DMS 273 (cell line): ENCODE measurements around the gene CETN2.
"Not testable (repeated sequence)": the region's sequence is repeated elsewhere in the genome, so short reads cannot be mapped to it uniquely, and the experiment has no call there.

Source experiments
- DNase-seq: peaks from one replicate; lab custom pipeline; 2025; ENCODE audit not compliant: unreplicated experiment; lab: John Stamatoyannopoulos, UW

CETN2 gene

GRCh38 chrX:152830312-152831305, at the start of gene CETN2, which contains the start of gene NSDHL:
Gene CETN2, minus strand, starts transcription at chrX:152830757. Its CDS starts 47 bp downstream, at chrX:152830710.
Gene NSDHL, plus strand, starts transcription at chrX:152831063. Its CDS starts 15,262 bp downstream, at chrX:152846325.
- peak; percentile 98 for DNase-seq

- no peak for DNase-seq
These were observed 48.6 kb upstream of the CETN2 start for GRCh38 chrX:152878976-152879755.

GRCh38 chrX:152876931-152877840, 46.6 kb upstream of the CETN2 start:
- DNase-seq, result no peak

GRCh38 chrX:152873361-152873760, 42.8 kb upstream of the CETN2 start:
- no peak for DNase-seq

GRCh38 chrX:152872522-152872921, 42.0 kb upstream of the CETN2 start:
- no peak for DNase-seq

- no peak for DNase-seq
These were observed 40.7 kb upstream of the CETN2 start for GRCh38 chrX:152871260-152871659.

GRCh38 chrX:152869972-152870371, 39.4 kb upstream of the CETN2 start:
- DNase-seq, result peak; percentile 27

- no peak for DNase-seq
These were observed 35.8 kb upstream of the CETN2 start for GRCh38 chrX:152866386-152866785.

- no peak for DNase-seq
These were observed 34.8 kb upstream of the CETN2 start for GRCh38 chrX:152865232-152865920.

GRCh38 chrX:152861826-152862225, 31.3 kb upstream of the CETN2 start:
- no peak for DNase-seq

- DNase-seq, result peak; percentile 70
These were observed 30.6 kb upstream of the CETN2 start for GRCh38 chrX:152861116-152861515.

GRCh38 chrX:152853986-152854385, 23.4 kb upstream of the CETN2 start:
- no peak for DNase-seq

- no peak for DNase-seq
These were observed 19.9 kb upstream of the CETN2 start for GRCh38 chrX:152850465-152850864.

GRCh38 chrX:152847281-152847680, 16.7 kb upstream of the CETN2 start:
- no peak for DNase-seq

- peak; percentile 37 for DNase-seq
These were observed 15.2 kb upstream of the CETN2 start for GRCh38 chrX:152845618-152846240.

- DNase-seq, result no peak
These were observed 13.7 kb upstream of the CETN2 start for GRCh38 chrX:152844256-152844655.

GRCh38 chrX:152843852-152844251, 13.3 kb upstream of the CETN2 start:
- no peak for DNase-seq

- no peak for DNase-seq
These were observed 12.3 kb upstream of the CETN2 start for GRCh38 chrX:152842772-152843338.

- not testable (repeated sequence) for DNase-seq
These were observed 4.9 kb upstream of the CETN2 start for GRCh38 chrX:152835470-152835869.
